SK-N-SH treated with all-trans-retinoic acid at 6 μM for 48 hours (cell line): ENCODE data around the gene STAB2.
A peak's percentile ranks its signal among the peaks of the same experiment; 100 is the strongest.

ENCODE experiments used
- ATAC-seq: fragments of 200-7000 bp; cut with Tn5 transposase; 3 replicates; pipeline ENCODE4 v1.9.1; 2020; ENCODE audit warnings: mild to moderate bottlenecking, moderate library complexity
- ARNTL ChIP-seq: fragments of 450-650 bp; formaldehyde crosslinking; IDR thresholded peaks from 2 replicates; pipeline ENCODE4 v1.5.0; 2020; ENCODE audit warnings: low read depth, mild to moderate bottlenecking, moderate library complexity, borderline replicate concordance
- BACH2 ChIP-seq: fragments of 250-450 bp; sonication (Bioruptor Pico); IDR thresholded peaks from 2 replicates; pipeline ENCODE4 v1.9.0; 2021; ENCODE audit warnings: mild to moderate bottlenecking, borderline replicate concordance
- CSRNP3 ChIP-seq: fragments of 250-450 bp; sonication (Bioruptor Pico); IDR thresholded peaks from 2 replicates; pipeline ENCODE4 v1.5.1; 2021; ENCODE audit warnings: mild to moderate bottlenecking, moderate library complexity
- ESRRG ChIP-seq: fragments of 250-450 bp; sonication (Bioruptor Pico); IDR thresholded peaks from 2 replicates; pipeline ENCODE4 v1.6.1; 2021; ENCODE audit warnings: mild to moderate bottlenecking
- GLIS3 ChIP-seq: fragments of 250-450 bp; sonication (Bioruptor Pico); IDR thresholded peaks from 2 replicates; pipeline ENCODE4 v1.5.0; 2020; ENCODE audit warnings: mild to moderate bottlenecking, moderate library complexity
- ISL1 ChIP-seq: fragments of 250-450 bp; sonication (Bioruptor Pico); IDR thresholded peaks from 2 replicates; pipeline ENCODE4 v2.1.2; 2022; ENCODE audit warnings: mild to moderate bottlenecking, moderate library complexity
- OSR1 ChIP-seq: fragments of 250-450 bp; sonication (Bioruptor Pico); IDR thresholded peaks from 2 replicates; pipeline ENCODE4 v1.8.0; 2022; ENCODE audit warnings: moderate library complexity, mild to moderate bottlenecking, inconsistent platforms
- PATZ1 ChIP-seq: fragments of 250-450 bp; sonication (Bioruptor Pico); IDR thresholded peaks from 2 replicates; pipeline ENCODE4 v1.8.0; 2020; ENCODE audit warnings: mild to moderate bottlenecking, moderate library complexity, borderline replicate concordance
- POU6F1 ChIP-seq: fragments of 250-450 bp; sonication (Bioruptor Pico); IDR thresholded peaks from 2 replicates; pipeline ENCODE4 v1.8.0; 2021; ENCODE audit warnings: low read depth, mild to moderate bottlenecking, moderate library complexity, borderline replicate concordance
- PPARA ChIP-seq: fragments of 250-450 bp; sonication (Bioruptor Pico); IDR thresholded peaks from 2 replicates; pipeline ENCODE4 v1.5.0; 2020; ENCODE audit warnings: mild to moderate bottlenecking, borderline replicate concordance
- RARB ChIP-seq: fragments of 250-450 bp; sonication (Bioruptor Pico); IDR thresholded peaks from 2 replicates; pipeline ENCODE4 v1.8.0; 2021; ENCODE audit warnings: mild to moderate bottlenecking, moderate library complexity
- SNAI2 ChIP-seq: fragments of 250-450 bp; sonication (Bioruptor Pico); IDR thresholded peaks from 2 replicates; pipeline ENCODE4 v1.5.0; 2020; ENCODE audit warnings: mild to moderate bottlenecking, moderate library complexity
- TCF4 ChIP-seq: fragments of 250-450 bp; sonication (Bioruptor Pico); IDR thresholded peaks from 2 replicates; pipeline ENCODE4 v1.8.0; 2021; ENCODE audit warnings: mild to moderate bottlenecking, moderate library complexity, borderline replicate concordance
- TSHZ2 ChIP-seq: fragments of 250-450 bp; sonication (Bioruptor Pico); IDR thresholded peaks from 2 replicates; pipeline ENCODE4 v1.5.0; 2020; ENCODE audit warnings: mild to moderate bottlenecking, moderate library complexity
- ZC3H10 ChIP-seq: fragments of 250-450 bp; sonication (Bioruptor Pico); IDR thresholded peaks from 2 replicates; pipeline ENCODE4 v1.5.1; 2021; ENCODE audit warnings: mild to moderate bottlenecking, moderate library complexity
- ZFP3 ChIP-seq: fragments of 250-450 bp; sonication (Bioruptor Pico); IDR thresholded peaks from 2 replicates; pipeline ENCODE4 v1.5.0; 2020; ENCODE audit warnings: mild to moderate bottlenecking, moderate library complexity
- ZFP30 ChIP-seq: fragments of 450-650 bp; formaldehyde crosslinking; IDR thresholded peaks from 2 replicates; pipeline ENCODE4 v1.5.0; 2022; ENCODE audit warnings: mild to moderate bottlenecking, moderate library complexity
- ZNF565 ChIP-seq: fragments of 450-650 bp; formaldehyde crosslinking; conservative IDR thresholded peaks from 2 replicates; pipeline ENCODE4 v1.5.0; 2020; ENCODE audit warnings: low read depth, mild to moderate bottlenecking, moderate library complexity
- ZNF70 ChIP-seq: fragments of 450-650 bp; formaldehyde crosslinking; IDR thresholded peaks from 2 replicates; pipeline ENCODE4 v1.5.0; 2020; ENCODE audit warnings: mild to moderate bottlenecking, moderate library complexity

STAB2 gene

GRCh38 chr12:103632554-103633216, 45.6 kb downstream of the STAB2 start:
- TF ChIP-seq ARNTL (no peak), ESRRG (CRISPR knock-in tag) (no peak), PPARA (CRISPR knock-in tag) (no peak), TSHZ2 (CRISPR knock-in tag) (no peak), ZFP3 (CRISPR knock-in tag) (no peak), TCF4 (CRISPR knock-in tag) (no peak), POU6F1 (CRISPR knock-in tag) (no peak), ZFP30 (CRISPR knock-in tag) (no peak)
- peak; percentile 97 for ATAC-seq

- TF ChIP-seq PPARA (CRISPR knock-in tag) (no peak), ISL1 (CRISPR knock-in tag) (no peak), ZFP3 (CRISPR knock-in tag) (no peak), OSR1 (no peak), ESRRG (CRISPR knock-in tag) (no peak), RARB (CRISPR knock-in tag) (no peak), ZFP30 (CRISPR knock-in tag) (no peak), TSHZ2 (CRISPR knock-in tag) (no peak), PATZ1 (CRISPR knock-in tag) (no peak)
- TF ChIP-seq, all 23 proteins: peak for 0
- no peak for ATAC-seq
Measured at GRCh38 chr12:103634732-103635131, 47.7 kb downstream of the STAB2 start.

GRCh38 chr12:103635419-103635818, 48.3 kb downstream of the STAB2 start:
- no peak for TF ChIP-seq GLIS3 (CRISPR knock-in tag)
- TF ChIP-seq ZNF565 (CRISPR knock-in tag): no peak
- no peak for TF ChIP-seq ARNTL
- TF ChIP-seq CSRNP3 (CRISPR knock-in tag): no peak
- ATAC-seq: no peak

- no peak for ATAC-seq
- TF ChIP-seq PATZ1 (CRISPR knock-in tag) (no peak), BACH2 (no peak), ARNTL (no peak), TCF4 (CRISPR knock-in tag) (no peak), ISL1 (CRISPR knock-in tag) (no peak), ESRRG (CRISPR knock-in tag) (no peak), ZNF70 (CRISPR knock-in tag) (no peak), ZFP3 (CRISPR knock-in tag) (no peak), OSR1 (no peak), SNAI2 (no peak), CSRNP3 (CRISPR knock-in tag) (no peak), ZC3H10 (CRISPR knock-in tag) (no peak)
Measured at GRCh38 chr12:103637021-103637420, 49.9 kb downstream of the STAB2 start.
